NK-92 (cell line): ENCODE measurements around the gene COL6A1.

Source experiments
- DNase-seq: peaks from one replicate; lab custom pipeline; 2025; ENCODE audit not compliant: unreplicated experiment; lab: John Stamatoyannopoulos, UW

COL6A1 gene

DNA sequence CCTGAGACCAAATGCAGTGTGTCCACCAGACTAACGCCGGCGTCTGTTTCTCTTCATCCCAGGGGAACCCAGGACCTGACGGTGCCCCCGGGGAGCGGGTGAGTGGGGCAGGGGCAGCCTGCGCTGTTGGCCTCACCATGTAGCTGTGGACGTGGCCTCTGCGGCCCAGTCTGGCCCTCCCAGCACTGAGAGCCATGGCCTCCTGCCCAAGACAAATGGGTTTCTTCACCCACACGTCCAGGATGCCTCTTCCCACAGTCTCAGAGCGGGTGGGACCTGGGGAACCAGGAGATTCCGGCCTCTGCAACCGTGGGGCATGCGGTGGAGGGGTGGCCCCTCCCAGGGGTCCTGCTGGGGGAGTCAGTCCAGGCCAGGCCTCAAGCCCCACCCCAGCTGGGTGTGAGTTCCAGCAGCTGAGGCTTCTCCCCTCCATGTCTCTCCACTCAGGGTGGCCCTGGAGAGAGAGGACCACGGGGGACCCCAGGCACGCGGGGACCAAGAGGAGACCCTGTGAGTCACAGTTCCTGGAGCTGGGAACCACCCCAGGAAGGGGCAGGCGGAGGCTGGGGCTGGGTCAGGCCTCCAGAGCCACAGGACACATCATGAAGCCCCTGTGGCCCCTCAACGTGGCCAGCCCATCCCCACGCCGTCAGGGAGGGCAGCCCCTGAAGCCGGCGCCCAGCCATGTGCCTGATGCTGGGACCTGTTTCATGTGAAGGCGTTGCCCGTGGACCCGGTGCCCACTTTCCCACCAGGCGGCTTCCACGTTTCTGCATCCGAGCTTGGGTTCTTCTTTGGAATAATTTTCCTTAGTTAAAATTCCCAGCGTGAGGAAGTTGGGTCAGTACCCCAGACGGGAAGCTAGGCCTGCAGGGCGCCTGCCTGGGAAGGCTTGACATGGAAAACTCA lies 11.0 kb downstream of the COL6A1 start:
- no peak for DNase-seq

- DNase-seq = no peak
These were observed 11.9 kb downstream of the COL6A1 start for GRCh38 chr21:45993210-45994085.

GRCh38 chr21:45994086-45994661 lies 12.6 kb downstream of the COL6A1 start:
- no peak for DNase-seq

GRCh38 chr21:45994759-45995685 lies 13.5 kb downstream of the COL6A1 start:
- no peak for DNase-seq

GRCh38 chr21:45995686-45996179 lies 14.2 kb downstream of the COL6A1 start:
- no peak for DNase-seq

DNA sequence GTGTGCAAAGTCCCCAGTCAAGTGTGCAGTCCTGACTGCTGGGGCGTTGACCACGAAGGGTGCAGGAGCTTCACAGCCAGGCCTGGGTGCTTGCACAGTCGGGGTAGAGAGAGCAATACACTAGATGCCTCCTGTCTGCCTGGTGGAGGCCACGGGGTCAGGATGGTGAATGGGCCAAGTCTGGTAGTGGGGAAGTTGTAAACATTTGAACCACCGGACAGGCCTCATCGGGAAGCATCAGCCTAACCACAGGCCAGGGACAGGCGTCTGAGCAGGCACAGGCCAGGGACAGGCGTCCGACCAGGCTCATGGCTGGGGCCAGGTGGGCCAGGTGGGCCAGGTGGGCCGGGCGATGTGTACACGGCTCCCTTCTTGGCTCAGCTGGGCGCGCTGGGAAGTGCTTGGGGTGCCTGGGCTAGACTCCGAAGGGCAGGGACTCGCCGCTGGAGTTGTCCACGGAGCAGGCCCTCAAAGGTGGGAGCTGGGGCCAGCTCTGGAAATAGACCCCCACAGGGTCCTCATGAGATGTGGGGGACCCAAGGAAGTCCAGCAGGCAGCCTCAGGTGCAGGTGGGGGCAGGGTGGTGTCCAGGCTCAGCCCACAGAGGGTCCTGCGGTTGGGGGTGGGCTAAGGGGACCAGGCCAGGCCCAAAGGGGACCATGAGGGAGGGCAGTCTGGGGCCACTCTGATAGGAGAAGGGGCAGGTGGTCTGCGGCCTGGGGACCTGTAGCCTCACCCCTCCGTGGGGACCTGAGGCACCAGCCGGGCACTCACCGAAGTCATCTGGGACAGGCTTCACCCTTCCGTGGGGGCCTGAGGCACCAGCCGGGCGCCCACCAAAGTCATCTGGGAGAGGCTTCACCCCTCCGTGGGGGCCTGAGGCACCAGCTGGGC lies 15.0 kb downstream of the COL6A1 start:
- DNase-seq = no peak

- no peak for DNase-seq
These were observed 15.6 kb downstream of the COL6A1 start for GRCh38 chr21:45997205-45997494.

DNA sequence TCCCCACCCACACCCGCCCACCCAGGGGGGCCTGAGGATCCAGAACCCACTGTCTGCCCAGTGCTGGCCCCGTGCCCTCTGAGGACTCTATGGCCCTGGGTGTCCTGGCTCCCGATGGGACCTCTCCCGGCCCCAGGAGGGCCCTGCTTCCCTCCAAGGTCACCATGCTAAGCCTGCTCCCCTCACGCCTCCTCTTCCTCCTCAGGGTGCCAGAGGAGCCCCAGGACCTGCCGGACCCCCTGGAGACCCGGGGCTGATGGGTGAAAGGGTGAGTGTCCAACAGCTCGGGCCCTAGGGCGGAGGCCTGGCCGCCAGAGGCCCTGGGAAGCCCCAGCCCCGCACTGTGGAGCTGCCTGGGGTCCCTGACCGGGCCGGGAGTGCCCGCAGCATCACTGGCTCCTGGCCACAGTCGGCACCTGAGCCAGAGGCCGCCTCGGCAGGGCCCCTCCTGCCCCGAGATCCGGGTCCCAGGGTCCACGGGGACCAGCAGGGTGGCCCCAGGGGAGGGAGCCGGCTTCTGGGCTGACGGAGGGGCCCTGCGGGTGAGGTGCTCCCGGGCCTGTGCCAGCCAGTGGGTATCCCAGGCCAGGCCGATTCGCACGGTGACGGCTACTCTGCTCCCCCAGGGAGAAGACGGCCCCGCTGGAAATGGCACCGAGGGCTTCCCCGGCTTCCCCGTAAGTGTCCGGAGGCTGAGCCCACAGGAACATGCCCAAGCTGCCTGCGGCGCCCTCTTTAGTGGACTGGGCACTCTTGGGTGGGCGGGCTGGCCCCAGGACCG lies 16.1 kb downstream of the COL6A1 start:
- no peak for DNase-seq

DNA sequence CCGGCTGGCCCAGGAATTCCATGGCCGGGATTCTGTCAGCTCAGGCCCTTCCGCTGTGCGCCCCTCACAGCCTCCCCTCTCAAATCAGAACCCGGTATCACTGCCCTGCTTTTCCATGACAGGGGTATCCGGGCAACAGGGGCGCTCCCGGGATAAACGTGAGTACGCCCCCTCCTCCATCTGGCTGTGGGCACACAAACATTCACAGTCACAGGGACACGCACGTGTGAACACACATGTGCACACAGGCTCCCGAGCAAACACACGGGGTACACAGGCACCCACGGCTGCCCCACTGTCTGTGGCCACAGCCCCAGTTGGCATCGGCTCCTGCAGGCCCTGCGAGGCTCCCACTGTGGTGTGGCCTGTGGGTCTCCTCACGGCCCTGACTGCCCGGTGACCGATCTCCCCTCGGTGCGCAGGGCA lies 16.7 kb downstream of the COL6A1 start:
- no peak for DNase-seq

DNA sequence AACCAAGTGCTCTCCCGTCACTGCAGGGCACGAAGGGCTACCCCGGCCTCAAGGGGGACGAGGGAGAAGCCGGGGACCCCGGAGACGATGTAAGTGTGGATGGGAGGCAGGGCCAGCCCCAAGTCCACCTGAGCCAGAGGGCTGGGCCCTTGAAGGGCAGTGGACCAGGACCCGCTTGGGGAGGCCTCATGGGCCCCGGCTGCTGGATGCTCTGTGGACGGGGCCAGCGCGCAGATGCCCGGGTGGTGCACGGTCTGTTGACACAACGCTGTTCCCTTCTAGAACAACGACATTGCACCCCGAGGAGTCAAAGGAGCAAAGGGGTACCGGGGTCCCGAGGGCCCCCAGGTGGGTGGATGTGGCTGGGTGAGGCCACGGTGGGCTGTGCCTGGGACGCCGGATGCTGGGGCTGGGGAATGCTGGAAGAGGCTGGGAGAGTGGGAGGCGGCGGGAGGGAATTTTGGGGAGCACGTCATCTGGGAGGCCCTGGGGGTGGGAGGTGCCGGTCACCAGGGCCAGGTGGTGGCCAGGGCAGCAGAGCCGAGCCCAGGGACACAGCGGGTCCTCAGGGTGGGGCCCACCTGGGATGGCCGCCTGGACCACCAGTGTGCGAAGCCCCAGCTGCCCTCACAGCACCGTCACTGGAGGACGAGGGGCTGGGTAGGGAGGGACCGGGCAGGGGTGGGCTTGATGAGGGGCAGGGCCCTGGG lies 17.5 kb downstream of the COL6A1 start:
- no peak for DNase-seq

DNA sequence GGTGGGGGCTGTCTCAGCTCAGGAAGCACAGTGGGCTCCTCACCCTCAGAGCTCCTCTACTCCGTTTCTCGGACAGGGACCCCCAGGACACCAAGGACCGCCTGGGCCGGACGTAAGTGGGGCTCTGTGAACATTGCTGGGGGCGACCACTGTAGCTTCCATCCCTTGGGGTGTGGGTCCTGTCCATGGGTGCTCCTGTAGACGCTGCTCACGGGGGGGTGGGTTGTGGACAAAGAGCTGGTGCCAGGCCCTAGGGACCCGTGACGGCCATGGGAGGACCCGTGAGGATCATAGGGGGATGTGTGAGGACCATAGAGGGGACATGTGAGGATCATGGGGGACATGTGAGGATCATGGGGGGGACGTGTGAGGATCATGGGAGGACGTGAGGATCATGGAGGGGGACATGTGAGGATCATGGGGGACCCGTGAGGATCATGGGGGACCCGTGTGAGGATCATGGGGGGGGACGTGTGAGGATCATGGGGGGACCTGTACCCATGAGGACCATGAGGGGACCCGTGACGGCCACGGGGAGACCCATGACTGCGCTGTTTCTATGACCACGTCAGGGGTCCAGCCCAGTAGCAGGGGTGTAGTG lies 18.1 kb downstream of the COL6A1 start:
- no peak for DNase-seq

- no peak for DNase-seq
These were observed 18.7 kb downstream of the COL6A1 start for GRCh38 chr21:46000182-46000730.

GRCh38 chr21:46000731-46001641 lies 19.4 kb downstream of the COL6A1 start:
- DNase-seq = no peak

DNA sequence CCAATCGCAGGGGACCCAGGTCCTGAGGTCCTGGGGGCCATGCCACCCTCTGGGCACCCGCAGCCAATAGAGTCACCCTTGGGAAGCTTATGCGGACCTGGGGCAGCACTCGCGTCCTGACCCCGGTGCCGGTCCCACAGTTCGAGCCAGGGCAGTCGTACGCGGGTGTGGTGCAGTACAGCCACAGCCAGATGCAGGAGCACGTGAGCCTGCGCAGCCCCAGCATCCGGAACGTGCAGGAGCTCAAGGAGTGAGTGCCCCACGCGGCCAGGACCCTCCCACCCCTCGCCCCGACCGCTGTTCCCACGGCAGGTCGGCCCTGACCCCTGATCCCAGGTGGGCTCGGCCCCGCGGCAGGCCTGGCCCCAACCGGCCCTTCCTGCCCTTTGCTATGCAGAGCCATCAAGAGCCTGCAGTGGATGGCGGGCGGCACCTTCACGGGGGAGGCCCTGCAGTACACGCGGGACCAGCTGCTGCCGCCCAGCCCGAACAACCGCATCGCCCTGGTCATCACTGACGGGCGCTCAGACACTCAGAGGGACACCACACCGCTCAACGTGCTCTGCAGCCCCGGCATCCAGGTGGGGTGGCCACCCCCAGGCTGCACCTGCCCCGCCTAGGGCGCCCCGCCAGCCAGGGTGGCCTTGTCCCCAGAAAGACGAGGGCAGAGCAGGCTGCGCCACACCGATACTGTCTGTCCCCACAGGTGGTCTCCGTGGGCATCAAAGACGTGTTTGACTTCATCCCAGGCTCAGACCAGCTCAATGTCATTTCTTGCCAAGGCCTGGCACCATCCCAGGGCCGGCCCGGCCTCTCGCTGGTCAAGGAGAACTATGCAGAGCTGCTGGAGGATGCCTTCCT lies 20.5 kb downstream of the COL6A1 start:
- DNase-seq = no peak

GRCh38 chr21:46002841-46003574 lies 21.4 kb downstream of the COL6A1 start:
- no peak for DNase-seq
